A673 (cell line): ENCODE measurements around the gene PLCB2. TPM values are rescaled to one million over a fixed set of nuclear protein-coding genes. Genes with fewer than 3 reads are reported as not detected.

Experiments
- BruUV-seq: library from RNA; stranded (reverse); fragments of 400-500 nt; replicated peaks from 2 replicates; lab custom pipeline; 2021; lab: Mats Ljungman, UMichigan
- CTCF ChIA-PET: fragments of 300-600 bp; sonication (Branson Sonifier 250); formaldehyde crosslinking; loops from one replicate; lab custom pipeline; 2022; ENCODE audit warnings: antibody characterized with exemption; lab: Charles Lee
- POLR2A ChIA-PET: fragments of 300-600 bp; sonication (Branson Sonifier 250); formaldehyde crosslinking; loops from one replicate; lab custom pipeline; 2022; ENCODE audit warnings: antibody characterized with exemption; ENCODE audit not compliant: low non-redundant PET; lab: Charles Lee
- DNase-seq: peaks from one replicate; pipeline ENCODE4 v3.0.0-alpha.2; 2015; ENCODE audit warnings: low spot score
- H3K27ac ChIP-seq: fragments of 200-600 bp; sonication (generic); 2 replicates; pipeline ENCODE4 v1.5.1; 2016; ENCODE audit warnings: mixed run types, low read depth, mild to moderate bottlenecking, mixed read lengths, antibody characterized with exemption, low read length; ENCODE audit not compliant: poor library complexity, severe bottlenecking
- H3K27me3 ChIP-seq: fragments of 200-600 bp; sonication (generic); replicated peaks from 2 replicates; pipeline ENCODE4 v1.6.1; 2017; ENCODE audit warnings: mixed run types, low read depth, mild to moderate bottlenecking, mixed read lengths, antibody characterized with exemption, low read length; ENCODE audit not compliant: insufficient read depth, poor library complexity
- H3K36me3 ChIP-seq: fragments of 200-600 bp; sonication (generic); 2 replicates; pipeline ENCODE4 v1.6.1; 2016; ENCODE audit warnings: mixed run types, mild to moderate bottlenecking, mixed read lengths, antibody characterized with exemption, low read length; ENCODE audit not compliant: insufficient read depth, poor library complexity, severe bottlenecking
- H3K4me1 ChIP-seq: fragments of 200-600 bp; sonication (generic); 2 replicates; pipeline ENCODE4 v1.6.1; 2017; ENCODE audit warnings: mixed run types, mild to moderate bottlenecking, mixed read lengths, antibody characterized with exemption, low read length; ENCODE audit not compliant: insufficient read depth, poor library complexity, severe bottlenecking
- H3K4me3 ChIP-seq: fragments of 200-600 bp; sonication (generic); 2 replicates; pipeline ENCODE4 v1.5.1; 2016; ENCODE audit warnings: low read depth, mixed run types, mild to moderate bottlenecking, mixed read lengths, low read length; ENCODE audit not compliant: poor library complexity, severe bottlenecking
- H3K9me3 ChIP-seq: fragments of 200-600 bp; sonication (generic); 2 replicates; pipeline ENCODE4 v1.6.1; 2016; ENCODE audit warnings: mixed run types, low read depth, mild to moderate bottlenecking, mixed read lengths, antibody characterized with exemption, low read length; ENCODE audit not compliant: poor library complexity, severe bottlenecking
- CTCF ChIP-seq: fragments of 300-800, 200-600 bp; sonication (generic); conservative IDR thresholded peaks from 2 replicates; pipeline ENCODE4 v1.5.1; 2017; ENCODE audit warnings: low read depth, mild to moderate bottlenecking, antibody characterized with exemption, low read length, moderate library complexity, mixed read lengths
- EZH2 ChIP-seq: fragments of 200-600 bp; sonication (generic); IDR thresholded peaks from 2 replicates; pipeline ENCODE4 v1.6.1; 2017; ENCODE audit warnings: borderline replicate concordance, low read depth, mild to moderate bottlenecking, mixed read lengths, antibody characterized with exemption, low read length; ENCODE audit not compliant: poor library complexity, severe bottlenecking
- intact Hi-C: fragments of 100-400 bp; cut with micrococcal nuclease; formaldehyde crosslinking; loops from one replicate; pipeline ENCODE4 v1.10.0; 2022; ENCODE audit not compliant: unreplicated experiment
- total RNA-seq: library from RNA; stranded (reverse); gene quantifications from 2 replicates; pipeline ENCODE4 v1.2.3, GENCODE V29; 2021

The PLCB2 gene
- total RNA-seq, 1 experiment from 2014 or later = 5.6 TPM

DNA sequence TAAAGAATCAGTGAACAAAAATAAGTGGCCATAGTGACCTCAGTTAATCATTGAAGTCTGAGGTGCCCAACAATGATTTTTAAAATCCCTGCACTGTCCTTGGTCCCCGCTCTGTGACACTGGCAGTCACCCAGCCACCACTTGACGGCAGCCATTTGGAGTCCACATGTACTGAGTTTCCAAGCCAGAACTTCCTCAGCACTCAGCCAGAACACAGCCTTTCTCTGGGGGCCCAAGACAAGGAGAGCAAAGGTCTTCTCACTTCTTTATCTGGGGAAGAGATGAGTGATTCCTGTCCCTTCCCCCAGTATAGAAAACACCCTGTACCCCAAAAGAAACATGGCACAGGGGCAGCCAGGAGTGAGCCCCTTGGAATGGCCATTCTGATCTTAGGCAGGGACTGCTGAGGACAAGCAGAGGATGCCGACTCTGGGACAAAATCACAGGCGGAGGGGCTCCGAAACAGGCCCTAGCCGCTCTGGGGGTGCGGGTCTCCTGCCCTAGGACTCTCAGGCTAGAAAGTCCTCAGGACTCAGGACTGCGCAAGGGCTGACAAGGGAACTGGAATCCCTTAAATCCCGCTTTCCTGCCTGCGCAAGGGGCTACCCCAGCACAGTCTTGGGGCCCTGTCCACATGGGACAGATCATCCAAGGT is 56.1 kb downstream of the PLCB2 start:
- Histone ChIP-seq H3K9me3 (no peaks in the 10 kb centered on the region), H3K4me3 (no peak overlapping the region), H3K36me3 (no peaks in the 10 kb centered on the region), H3K4me1 (peaks cover 10% of the 10 kb centered on the region), H3K27ac (no peak overlapping the region), H3K27me3 (no peaks in the 10 kb centered on the region)
- POLR2A ChIA-PET = no interaction called here
- no peak for TF ChIP-seq CTCF
- no peak for TF ChIP-seq EZH2
- DNase-seq = no peak
- CTCF ChIA-PET = no interaction called here
- intact Hi-C loops = no loop called here
- no TSS peak for BruUV-seq

DNA sequence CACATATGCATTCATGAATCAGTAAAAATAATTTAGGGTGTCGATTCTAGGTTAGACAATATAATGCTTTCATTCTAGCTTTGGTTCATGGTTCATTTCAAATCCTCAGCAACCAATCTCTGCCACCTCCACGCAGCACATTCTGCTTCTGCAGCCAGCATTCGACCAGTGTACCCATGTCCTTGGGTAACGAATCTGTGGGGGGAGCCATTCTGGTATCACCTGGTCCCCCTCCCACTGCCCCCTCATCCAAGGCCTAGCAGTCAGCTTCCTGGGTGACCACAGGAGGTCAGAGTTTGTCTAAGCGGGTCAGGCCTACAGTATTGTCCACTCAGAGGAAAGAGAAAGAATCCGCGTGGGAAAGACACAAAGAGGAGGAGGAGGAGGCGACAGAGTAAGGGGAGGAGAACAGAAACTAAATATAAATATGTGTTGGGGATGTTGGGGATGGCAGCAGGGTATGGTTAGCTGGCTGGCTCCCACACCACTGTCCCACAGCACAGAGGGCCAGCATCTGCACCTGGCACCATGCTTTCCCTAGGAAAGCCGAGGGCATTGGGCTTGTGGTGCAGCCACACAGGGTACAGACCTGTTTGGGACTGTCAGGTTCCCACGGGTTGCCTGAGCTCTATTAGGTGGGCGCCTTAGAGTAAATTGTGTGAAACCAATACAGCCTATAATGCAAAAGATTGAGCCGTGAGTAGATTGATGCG is 56.8 kb downstream of the PLCB2 start:
- intact Hi-C loops = no loop called here
- no peaks in the 10 kb centered on the region for H3K27me3 ChIP-seq
- H3K36me3 ChIP-seq = no peaks in the 10 kb centered on the region
- H3K27ac ChIP-seq = no peak overlapping the region
- no peak for DNase-seq
- CTCF ChIA-PET = no interaction called here
- POLR2A ChIA-PET = no interaction called here
- BruUV-seq = no TSS peak
- TF ChIP-seq CTCF = no peak
- H3K4me3 ChIP-seq = no peak overlapping the region
- no peaks in the 10 kb centered on the region for H3K9me3 ChIP-seq
- peaks cover 10% of the 10 kb centered on the region for H3K4me1 ChIP-seq

DNA sequence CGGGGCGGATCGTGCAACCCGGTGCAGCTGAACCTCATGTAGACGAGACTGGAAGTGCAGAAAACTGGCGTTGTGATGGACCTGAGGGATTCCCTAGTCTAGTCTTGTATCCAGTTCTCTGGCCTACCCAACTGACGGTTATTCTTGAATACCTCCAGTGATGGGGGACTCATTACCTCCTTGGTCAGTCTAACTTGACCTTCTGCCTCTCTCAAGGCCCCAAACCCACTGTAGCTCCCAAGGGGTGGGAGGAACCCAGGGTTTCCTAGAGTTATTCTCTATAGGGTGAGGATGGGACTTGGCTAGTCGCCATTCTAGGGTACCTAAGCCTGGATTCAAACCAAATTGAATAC is 57.5 kb downstream of the PLCB2 start:
- no TSS peak for BruUV-seq

More for the DNA sequence above, 57.5 kb downstream of the PLCB2 start:
- no peak for TF ChIP-seq EZH2
- intact Hi-C loops = no loop called here
- H3K27ac ChIP-seq = no peak overlapping the region
- H3K36me3 ChIP-seq = no peaks in the 10 kb centered on the region
- DNase-seq = no peak
- CTCF ChIA-PET = no interaction called here
- no peak overlapping the region for H3K4me3 ChIP-seq
- H3K4me1 ChIP-seq = peaks cover 10% of the 10 kb centered on the region
- H3K27me3 ChIP-seq = no peaks in the 10 kb centered on the region
- POLR2A ChIA-PET = no interaction called here
- no peaks in the 10 kb centered on the region for H3K9me3 ChIP-seq
